Activated gamma-delta T cell (primary cell): Measurements from ENCODE around the gene FBXO22.
"Not testable (repeated sequence)": the region's sequence is repeated elsewhere in the genome, so short reads cannot be mapped to it uniquely, and the experiment has no call there.

Experiments
- DNase-seq: peaks from one replicate; lab custom pipeline; 2025; lab: John Stamatoyannopoulos, UW

FBXO22 gene

DNA sequence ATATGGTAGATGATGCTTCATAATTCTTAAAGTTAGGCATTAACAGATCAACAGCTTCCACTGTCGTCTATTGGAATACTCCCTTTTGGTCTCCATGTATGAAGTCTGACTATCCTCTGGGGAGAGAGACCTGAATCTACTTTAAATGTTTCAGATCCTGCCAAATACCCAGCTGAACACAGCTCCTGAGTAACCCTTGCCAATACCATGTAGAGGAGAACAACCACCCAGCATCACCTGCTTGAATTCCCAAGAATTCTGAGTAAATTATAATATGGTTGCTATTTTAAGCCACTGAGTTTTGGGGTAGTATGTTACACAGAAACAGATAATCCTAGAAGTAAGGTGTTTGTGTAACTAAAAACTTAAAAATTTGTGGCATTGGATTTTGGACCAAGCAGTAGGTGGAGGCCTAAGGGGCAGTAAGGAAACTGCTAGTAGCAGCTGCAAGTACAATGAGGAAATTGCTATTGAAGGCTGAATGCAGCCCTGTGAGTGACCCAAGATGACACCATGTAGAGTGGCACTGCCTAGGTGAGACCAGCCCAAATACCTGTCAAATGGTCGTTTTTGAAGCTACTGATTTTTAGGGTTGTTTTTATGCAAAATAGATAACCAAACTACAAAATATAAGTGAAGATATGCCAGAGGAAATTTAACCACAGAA, 77.6 kb downstream of the FBXO22 start:
- no peak for DNase-seq

DNA sequence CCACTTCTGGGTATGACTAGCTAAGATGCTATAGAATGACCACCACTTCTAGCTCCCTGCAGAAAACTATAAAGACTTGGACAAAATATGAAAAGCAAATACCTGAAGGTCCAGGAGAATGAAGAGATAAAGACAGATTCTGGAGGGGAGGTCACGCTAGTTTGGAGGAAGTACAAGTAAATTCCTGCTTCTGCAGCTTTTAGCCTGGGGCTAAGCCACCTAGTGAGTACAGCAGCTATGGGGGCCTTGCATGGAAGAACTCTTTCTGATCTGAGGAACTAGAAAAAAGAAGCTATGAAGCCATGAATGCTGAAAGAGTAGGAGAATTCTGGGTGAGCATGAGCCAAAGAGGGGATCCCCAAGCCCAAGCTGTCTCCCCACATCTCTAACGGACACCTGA, 78.8 kb downstream of the FBXO22 start:
- no peak for DNase-seq

GRCh38 chr15:75984706-75985105, 81.0 kb downstream of the FBXO22 start:
- DNase-seq = not testable (repeated sequence)

DNA sequence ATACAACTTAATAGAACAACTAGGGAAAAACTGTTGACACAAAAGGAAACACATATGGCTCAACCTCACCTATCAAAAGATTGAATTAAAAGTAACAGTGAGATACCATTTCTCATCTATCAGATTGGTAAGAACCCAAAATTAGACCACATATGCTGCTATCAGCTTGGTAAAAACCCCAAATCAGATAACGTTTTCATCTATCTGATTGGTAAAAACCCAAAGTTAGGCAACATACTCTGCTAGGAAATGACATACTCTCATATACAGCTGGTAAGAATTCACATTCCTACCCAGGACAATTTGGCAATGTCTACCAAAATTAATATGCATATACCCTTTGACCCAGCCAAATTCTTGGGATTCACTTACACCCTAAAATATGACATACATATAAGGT, 82.3 kb downstream of the FBXO22 start:
- DNase-seq = no peak

GRCh38 chr15:75989045-75989444, 85.4 kb downstream of the FBXO22 start:
- DNase-seq = no peak

GRCh38 chr15:75989875-75990274, 86.2 kb downstream of the FBXO22 start:
- DNase-seq = no peak
